Superior temporal gyrus (tissue), 1 donor: Measurements from ENCODE around the gene GALNT1.

Experiments used
- DNase-seq: peaks from one replicate; pipeline ENCODE4 v3.0.0-alpha.2; 2016; ENCODE audit errors: extremely low spot score

Gene GALNT1

GRCh38 chr18:35755369-35755768, 173.8 kb downstream of the GALNT1 start:
- no peak for DNase-seq

DNA sequence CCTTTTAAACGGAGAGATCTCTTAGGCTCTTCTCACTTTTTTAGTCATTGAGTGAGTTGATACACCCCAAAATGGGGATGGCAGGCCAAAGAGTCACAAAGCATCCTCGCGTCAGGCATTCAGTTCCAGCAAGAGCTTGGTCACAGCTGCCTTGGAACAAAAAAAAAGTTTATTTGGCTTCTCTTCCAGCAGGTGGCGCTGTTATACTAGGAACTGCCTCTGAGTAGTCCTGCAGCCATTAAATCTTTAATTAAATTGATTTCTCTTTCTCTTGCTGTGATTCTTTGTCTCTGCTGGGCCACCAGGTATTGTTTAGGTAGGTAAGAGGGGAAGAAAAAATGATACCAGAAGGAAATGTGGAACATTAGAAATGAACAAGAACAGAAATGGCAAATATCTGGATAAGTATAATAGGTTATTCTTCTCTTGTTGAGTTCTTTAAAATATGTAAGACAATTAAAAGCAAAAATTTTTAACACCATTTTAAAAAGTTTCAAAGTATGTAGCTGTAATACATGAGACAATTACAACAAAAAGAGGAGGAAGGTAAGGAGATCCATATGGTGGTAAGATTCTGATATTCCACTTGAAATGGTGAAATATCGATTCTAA, 175.1 kb downstream of the GALNT1 start:
- peak; percentile 90 for DNase-seq
